Effector memory CD8-positive, alpha-beta T cell (primary cell): Measurements from ENCODE around the gene ATG4B.

Experiments used
- ATAC-seq: fragments of 150-1000 bp; cut with Tn5 transposase; replicated peaks from 2 replicates; pipeline ENCODE4 v1.10.0; 2021; ENCODE audit warnings: mild to moderate bottlenecking, moderate library complexity
- DNase-seq, 3 experiments: peaks; one replicate each; pipeline ENCODE4 v3.0.0; 2021
- H3K27ac Mint-ChIP-seq, 2 donors: one replicate each; pipeline ENCODE4 v1.8.0; 2022; ENCODE audit warnings: mild to moderate bottlenecking in 2 of 2, mixed read lengths in 2 of 2, moderate library complexity in 2 of 2
- H3K27me3 Mint-ChIP-seq, 2 donors: one replicate each; pipeline ENCODE4 v1.8.0; 2022; ENCODE audit warnings: mixed read lengths in 2 of 2
- H3K36me3 Mint-ChIP-seq: one replicate; pipeline ENCODE4 v1.8.0; 2022; ENCODE audit warnings: mild to moderate bottlenecking, moderate library complexity, mixed read lengths; ENCODE audit not compliant: insufficient read depth
- H3K4me1 Mint-ChIP-seq, 2 donors: one replicate each; pipeline ENCODE4 v1.8.0; 2022; ENCODE audit warnings: low read depth in 2 of 2, mixed read lengths in 2 of 2
- H3K4me3 Mint-ChIP-seq, 2 donors: one replicate each; pipeline ENCODE4 v1.8.0; 2022; ENCODE audit warnings: mild to moderate bottlenecking in 2 of 2, mixed read lengths in 2 of 2, moderate library complexity in 2 of 2
- H3K9me3 Mint-ChIP-seq, 2 donors: one replicate each; pipeline ENCODE4 v1.8.0; 2022; ENCODE audit warnings: mixed read lengths in 2 of 2

The ATG4B gene

DNA sequence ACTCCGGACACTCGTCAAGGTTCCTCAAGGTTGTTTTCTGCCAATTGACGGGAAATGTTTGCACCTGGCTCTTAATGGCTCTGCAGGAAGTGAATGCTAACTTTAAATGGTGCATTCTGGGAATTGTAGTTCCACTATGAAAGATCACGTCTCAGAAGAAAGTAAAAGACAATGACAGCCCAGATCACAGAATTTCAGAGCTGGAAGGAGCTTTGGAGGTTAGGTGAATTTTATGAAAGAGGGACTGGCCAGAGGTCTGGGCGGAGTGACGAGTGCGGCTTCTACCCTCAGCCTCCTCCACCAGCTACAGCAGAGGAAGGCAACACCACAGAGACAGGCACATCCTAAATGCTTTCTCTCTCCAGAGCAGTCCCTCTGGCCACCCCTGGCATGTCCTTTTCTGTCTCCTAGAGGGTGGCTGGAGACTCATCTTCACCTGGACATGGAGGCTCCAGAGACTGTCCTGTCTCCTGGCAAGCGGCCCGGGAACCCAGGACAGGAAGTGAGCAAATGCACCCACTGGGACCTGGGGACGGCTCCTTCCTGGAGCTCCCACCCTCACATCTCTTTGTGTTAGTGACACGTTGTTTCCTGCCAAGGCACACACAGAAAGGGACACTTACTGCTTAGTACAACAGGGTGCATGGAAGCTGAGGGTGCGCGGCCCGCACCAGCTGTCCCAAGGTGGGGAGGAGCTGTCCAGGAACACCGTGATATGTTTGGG is 19.9 kb upstream of the ATG4B start:
- peak; percentile 88 for ATAC-seq
- H3K9me3 Mint-ChIP-seq: no peaks in the 10 kb centered on the region
- DNase-seq: peak in 1 of 3 experiments; percentile 17
- H3K4me3 Mint-ChIP-seq: peak overlapping the region; percentile 79 to 84
- H3K36me3 Mint-ChIP-seq: peaks cover 3% of the 10 kb centered on the region
- H3K27me3 Mint-ChIP-seq: no peaks in the 10 kb centered on the region
- H3K4me1 Mint-ChIP-seq: peaks cover 27 to 32% of the 10 kb centered on the region in 2 donors
- peak overlapping the region; percentile 69 to 79 for H3K27ac Mint-ChIP-seq

GRCh38 chr2:241618296-241618805 is 19.1 kb upstream of the ATG4B start:
- peaks cover 3% of the 10 kb centered on the region for H3K36me3 Mint-ChIP-seq
- DNase-seq (no peak), ATAC-seq (no peak)
- H3K27me3 Mint-ChIP-seq: no peaks in the 10 kb centered on the region
- H3K4me1 Mint-ChIP-seq: peaks cover 27 to 32% of the 10 kb centered on the region in 2 donors
- no peaks in the 10 kb centered on the region for H3K9me3 Mint-ChIP-seq
- no peak overlapping the region for H3K27ac Mint-ChIP-seq
- peak overlapping the region; percentile 79 to 84 for H3K4me3 Mint-ChIP-seq

DNA sequence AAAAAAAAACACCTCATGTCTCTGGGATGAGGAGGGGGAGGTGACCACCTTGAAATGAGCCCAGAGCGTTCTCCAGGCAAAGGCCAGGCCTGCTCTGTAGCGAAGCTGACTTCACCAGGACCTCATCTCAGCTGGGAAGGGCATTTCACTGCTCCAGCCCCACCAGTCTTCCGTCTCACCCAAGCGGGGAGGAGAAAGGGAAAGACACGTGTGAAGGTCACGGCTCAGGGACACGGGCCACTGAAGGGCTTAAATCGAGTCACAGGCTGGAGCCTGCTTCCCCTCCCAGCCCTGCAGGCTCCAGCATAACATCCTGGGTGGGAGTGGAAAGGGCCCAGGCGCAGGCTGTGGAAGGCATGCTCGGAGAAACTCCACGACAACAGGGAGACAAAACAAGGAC is 18.7 kb upstream of the ATG4B start:
- Mint-ChIP-seq H3K27ac (no peak overlapping the region), H3K9me3 (no peaks in the 10 kb centered on the region), H3K36me3 (peaks cover 3% of the 10 kb centered on the region), H3K4me1 (peaks cover 27 to 32% of the 10 kb centered on the region in 2 donors), H3K4me3 (peak overlapping the region in 1 of 2 donors; percentile 79), H3K27me3 (no peaks in the 10 kb centered on the region)
- no peak for DNase-seq
- no peak for ATAC-seq

DNA sequence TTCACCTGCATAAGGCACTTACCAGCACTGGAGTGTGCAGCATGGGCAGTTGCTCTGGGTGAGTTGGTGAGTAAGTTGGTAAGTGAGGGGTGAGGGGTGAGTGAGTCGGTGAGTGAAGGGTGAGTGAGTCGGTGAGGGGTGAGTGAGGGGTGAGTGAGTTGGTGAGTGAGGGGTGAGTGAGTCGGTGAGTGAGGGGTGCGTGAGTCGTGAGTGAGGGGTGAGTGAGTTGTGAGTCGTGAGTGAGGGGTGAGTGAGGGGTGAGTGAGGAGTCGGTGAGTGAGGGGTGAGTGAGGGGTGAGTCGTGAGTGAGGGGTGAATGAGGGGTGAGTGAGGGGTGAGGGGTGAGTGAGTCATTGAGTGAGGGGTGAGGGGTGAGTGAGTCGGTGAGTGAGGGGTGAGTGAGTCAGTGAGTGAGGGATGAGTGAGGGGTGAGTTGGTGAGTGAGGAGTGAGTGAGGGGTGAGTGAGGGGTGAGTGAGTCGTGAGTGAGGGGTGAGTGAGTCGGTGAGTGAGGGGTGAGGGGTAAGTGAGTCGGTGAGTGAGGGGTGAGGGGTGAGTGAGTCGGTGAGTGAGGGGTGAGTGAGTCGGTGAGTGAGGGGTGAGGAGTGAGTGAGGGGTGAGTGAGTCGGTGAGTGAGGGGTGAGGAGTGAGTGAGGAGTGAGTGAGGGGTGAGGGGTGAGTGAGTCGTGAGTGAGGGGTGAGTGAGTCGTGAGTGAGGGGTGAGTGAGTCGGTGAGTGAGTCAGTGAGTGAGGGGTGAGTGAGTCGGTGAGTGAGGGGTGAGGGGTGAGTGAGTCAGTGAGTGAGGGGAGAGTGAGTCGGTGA is 17.7 kb upstream of the ATG4B start:
- H3K36me3 Mint-ChIP-seq: peaks cover 3% of the 10 kb centered on the region

GRCh38 chr2:241620419-241620769 is 17.1 kb upstream of the ATG4B start:
- ATAC-seq (no peak), DNase-seq (no peak)
- peaks cover 27 to 32% of the 10 kb centered on the region in 2 donors for H3K4me1 Mint-ChIP-seq

More for the DNA sequence above, 17.7 kb upstream of the ATG4B start:
- DNase-seq (no peak), ATAC-seq (no peak)
- Mint-ChIP-seq H3K4me1 (peaks cover 27 to 32% of the 10 kb centered on the region in 2 donors), H3K9me3 (no peaks in the 10 kb centered on the region), H3K27ac (no peak overlapping the region), H3K27me3 (no peaks in the 10 kb centered on the region), H3K4me3 (no peak overlapping the region)

DNA sequence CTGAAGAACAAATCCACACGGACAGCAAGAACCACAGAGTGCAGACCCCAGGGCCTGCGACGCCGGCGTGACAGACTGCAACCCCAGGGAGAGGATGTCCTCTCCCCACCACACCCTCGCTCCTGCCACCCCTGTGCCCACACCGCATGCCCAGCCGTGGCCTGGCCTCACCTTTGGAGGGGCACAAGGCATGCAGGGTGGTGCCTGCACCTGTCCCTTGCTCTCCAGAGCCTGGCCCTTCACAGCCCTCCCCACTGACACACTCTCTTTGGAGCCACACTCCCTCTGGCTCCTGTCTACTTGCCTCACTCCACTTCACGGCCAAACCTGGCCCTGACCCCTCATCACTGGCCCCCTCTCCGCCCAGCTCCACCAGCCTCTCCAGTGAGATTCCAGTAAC is 9.8 kb upstream of the ATG4B start:
- Mint-ChIP-seq H3K4me1 (peaks cover 9 to 11% of the 10 kb centered on the region in 2 donors), H3K27ac (no peak overlapping the region), H3K4me3 (no peak overlapping the region), H3K27me3 (no peaks in the 10 kb centered on the region), H3K36me3 (peaks cover 31% of the 10 kb centered on the region), H3K9me3 (no peaks in the 10 kb centered on the region)
- DNase-seq (no peak), ATAC-seq (no peak)

More at GRCh38 chr2:241620419-241620769, 17.1 kb upstream of the ATG4B start:
- Mint-ChIP-seq H3K36me3 (peaks cover 3% of the 10 kb centered on the region), H3K27me3 (no peaks in the 10 kb centered on the region), H3K9me3 (no peaks in the 10 kb centered on the region), H3K4me3 (no peak overlapping the region), H3K27ac (no peak overlapping the region)

DNA sequence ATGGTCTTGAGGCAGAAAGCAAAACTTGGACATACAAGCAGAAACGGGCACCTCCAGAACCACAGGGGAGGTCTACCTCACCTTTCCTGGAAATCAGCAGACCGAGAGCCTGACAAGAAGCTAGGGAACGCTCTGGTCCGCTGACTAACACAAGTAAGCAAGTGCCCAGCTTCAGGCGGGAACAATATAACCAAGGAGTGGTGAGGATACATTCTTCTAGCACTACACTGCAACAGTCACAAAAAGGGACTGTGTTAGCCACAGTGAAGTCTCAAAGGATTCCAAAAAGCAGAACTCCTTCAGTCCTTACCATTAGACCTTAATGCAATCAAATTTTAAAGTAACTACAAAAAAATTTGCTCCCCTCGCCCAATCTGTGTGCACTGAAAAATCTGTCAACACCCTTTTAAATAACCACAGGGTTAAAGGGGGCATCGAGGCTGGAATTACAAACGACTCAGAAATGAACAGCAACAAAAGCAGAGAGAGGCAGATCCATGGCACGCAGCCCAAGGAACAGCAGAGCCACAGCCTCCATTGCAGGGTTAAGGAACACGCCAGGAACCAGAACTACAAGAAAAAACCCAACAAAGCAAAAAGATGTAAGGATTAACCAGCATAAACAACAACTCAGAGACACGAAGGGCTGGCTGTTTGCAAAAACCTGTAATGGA is 7.6 kb upstream of the ATG4B start:
- DNase-seq (no peak), ATAC-seq (no peak)
- peaks cover 47% of the 10 kb centered on the region for H3K36me3 Mint-ChIP-seq
- peaks cover 9 to 11% of the 10 kb centered on the region in 2 donors for H3K4me1 Mint-ChIP-seq
- H3K4me3 Mint-ChIP-seq: no peak overlapping the region
- no peaks in the 10 kb centered on the region for H3K27me3 Mint-ChIP-seq
- peak overlapping the region in 1 of 2 donors; percentile 55 for H3K27ac Mint-ChIP-seq
- H3K9me3 Mint-ChIP-seq: no peaks in the 10 kb centered on the region

DNA sequence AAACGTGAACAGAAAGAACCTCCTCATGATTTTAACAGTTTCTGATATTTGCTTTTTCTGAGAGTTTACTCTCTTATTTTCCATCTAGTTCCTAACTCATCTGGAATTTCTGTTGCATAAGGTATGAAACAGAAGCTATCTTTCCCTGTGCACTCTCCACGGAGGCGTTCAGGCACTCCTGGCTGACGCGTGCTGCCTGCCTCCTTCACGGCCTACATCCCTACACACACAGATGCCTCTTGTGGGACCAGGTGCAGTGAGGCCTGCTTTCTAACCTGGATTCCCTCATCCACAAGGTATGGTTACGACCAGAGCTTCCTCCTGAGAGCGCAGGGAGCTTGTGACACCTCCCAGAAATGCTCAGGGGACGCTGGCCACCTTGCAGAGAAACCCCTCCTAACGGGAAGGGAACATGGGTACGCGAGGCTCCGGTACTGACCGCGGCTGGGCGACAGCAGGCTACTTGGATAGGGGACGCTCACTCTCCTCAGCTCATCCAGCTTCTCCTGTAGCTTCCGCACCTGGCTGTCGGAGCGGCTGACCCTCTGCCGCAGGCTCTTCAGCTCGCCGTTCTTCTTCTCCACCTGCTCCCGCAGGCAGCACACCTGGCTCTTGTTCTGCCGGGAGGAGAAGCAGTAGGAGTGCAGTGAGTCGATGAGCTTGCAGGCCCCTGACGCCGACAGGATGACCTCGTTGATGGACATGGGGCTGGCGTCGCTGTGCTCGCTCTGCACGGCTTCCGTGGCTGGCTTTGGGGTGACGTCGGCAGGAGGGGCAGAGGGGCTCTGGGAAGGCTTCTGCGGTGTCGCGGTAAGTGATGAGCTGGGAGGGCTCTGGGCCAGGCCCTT is 4.8 kb upstream of the ATG4B start:
- ATAC-seq: no peak
- H3K9me3 Mint-ChIP-seq: no peaks in the 10 kb centered on the region
- H3K36me3 Mint-ChIP-seq: peaks cover 48% of the 10 kb centered on the region
- peaks cover 14 to 16% of the 10 kb centered on the region in 2 donors for H3K4me1 Mint-ChIP-seq
- no peak for DNase-seq
- no peaks in the 10 kb centered on the region for H3K27me3 Mint-ChIP-seq
- H3K27ac Mint-ChIP-seq: peak overlapping the region; percentile 22 to 44
- no peak overlapping the region for H3K4me3 Mint-ChIP-seq

DNA sequence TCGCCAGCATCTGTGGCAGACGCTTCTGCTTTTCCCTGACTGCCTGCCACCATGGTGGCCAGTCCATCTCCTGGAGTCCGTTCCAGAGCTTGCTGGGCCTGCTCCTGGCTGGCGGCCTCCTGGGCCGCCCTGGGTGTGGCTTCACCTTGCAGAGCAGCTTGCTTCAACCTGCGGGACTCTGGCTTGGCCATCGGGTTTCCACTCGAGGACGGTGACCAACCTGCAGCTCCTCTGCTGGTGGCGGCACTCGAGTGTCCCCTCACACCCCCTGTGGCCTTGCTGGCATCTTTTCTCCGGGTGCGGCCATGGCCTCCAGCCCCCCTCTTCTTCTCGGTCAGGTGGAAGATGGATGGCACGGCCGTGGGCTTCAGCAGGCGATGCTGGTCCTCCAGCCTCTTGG is 3.9 kb upstream of the ATG4B start:
- no peak for ATAC-seq
- Mint-ChIP-seq H3K4me1 (peaks cover 11 to 16% of the 10 kb centered on the region in 2 donors), H3K4me3 (no peak overlapping the region), H3K36me3 (peaks cover 46% of the 10 kb centered on the region), H3K9me3 (no peaks in the 10 kb centered on the region), H3K27ac (peak overlapping the region in 1 of 2 donors; percentile 22), H3K27me3 (no peaks in the 10 kb centered on the region)
- DNase-seq: no peak

GRCh38 chr2:241635756-241636155 is 1.7 kb upstream of the ATG4B start:
- H3K4me3 Mint-ChIP-seq: peak overlapping the region; percentile 66 to 76

GRCh38 chr2:241636182-241637017 is 1.1 kb upstream of the ATG4B start:
- Mint-ChIP-seq H3K27me3 (no peaks in the 10 kb centered on the region), H3K36me3 (peaks cover 29% of the 10 kb centered on the region), H3K4me1 (peaks cover 33 to 36% of the 10 kb centered on the region in 2 donors), H3K27ac (peak overlapping the region; percentile 35 to 63), H3K9me3 (no peaks in the 10 kb centered on the region), H3K4me3 (peak overlapping the region; percentile 66 to 76)
- ATAC-seq (peak; percentile 34), DNase-seq (peak in 1 of 3 experiments; percentile 27)

More at GRCh38 chr2:241635756-241636155, 1.7 kb upstream of the ATG4B start:
- no peaks in the 10 kb centered on the region for H3K9me3 Mint-ChIP-seq
- H3K4me1 Mint-ChIP-seq: peaks cover 27 to 32% of the 10 kb centered on the region in 2 donors
- ATAC-seq: no peak
- H3K27me3 Mint-ChIP-seq: no peaks in the 10 kb centered on the region
- DNase-seq: no peak
- H3K36me3 Mint-ChIP-seq: peaks cover 32% of the 10 kb centered on the region
- peak overlapping the region; percentile 35 to 63 for H3K27ac Mint-ChIP-seq
